GM19452 (cell line): ENCODE measurements around the gene PBX1.

ENCODE experiments used
- ATAC-seq: cut with Tn5 transposase; IDR thresholded peaks from one replicate; pipeline ENCODE4 v1.9.1; 2021; ENCODE audit not compliant: unreplicated experiment

Gene PBX1

GRCh38 chr1:164745736-164746135 is 186.8 kb downstream of the PBX1 start:
- no peak for ATAC-seq

- ATAC-seq: no peak
Measured at GRCh38 chr1:164746632-164747031, 187.6 kb downstream of the PBX1 start.

DNA sequence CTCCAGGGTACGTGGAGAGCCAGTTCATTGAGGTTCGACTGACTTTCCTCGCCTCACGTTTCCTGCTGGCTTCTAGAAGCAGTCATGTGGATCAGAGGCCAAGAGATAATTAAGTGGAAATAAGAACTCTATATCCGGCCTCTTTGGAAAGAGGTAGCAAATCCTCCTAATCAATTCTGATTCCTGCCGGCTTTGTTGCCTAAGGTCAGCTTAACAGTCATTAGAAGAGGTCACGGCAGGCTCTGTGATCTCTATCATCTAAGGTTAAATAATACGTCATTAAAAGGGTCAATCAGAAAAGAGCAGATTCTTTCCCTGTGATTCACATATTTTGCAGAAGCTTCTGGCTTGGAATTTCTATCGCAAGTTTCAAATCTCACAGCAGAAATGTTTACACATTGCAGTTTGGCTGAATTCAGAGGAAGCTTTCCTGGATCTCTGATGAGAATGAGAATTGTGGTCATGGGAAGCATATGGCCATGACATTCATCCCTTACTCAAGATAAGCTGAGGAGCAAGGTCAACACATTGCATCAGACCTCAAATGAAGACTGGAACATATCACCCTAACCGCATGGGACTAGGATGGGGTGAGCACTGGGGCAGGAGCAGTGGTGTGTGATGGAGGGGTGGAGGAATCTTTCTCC is 189.4 kb downstream of the PBX1 start:
- ATAC-seq: no peak

DNA sequence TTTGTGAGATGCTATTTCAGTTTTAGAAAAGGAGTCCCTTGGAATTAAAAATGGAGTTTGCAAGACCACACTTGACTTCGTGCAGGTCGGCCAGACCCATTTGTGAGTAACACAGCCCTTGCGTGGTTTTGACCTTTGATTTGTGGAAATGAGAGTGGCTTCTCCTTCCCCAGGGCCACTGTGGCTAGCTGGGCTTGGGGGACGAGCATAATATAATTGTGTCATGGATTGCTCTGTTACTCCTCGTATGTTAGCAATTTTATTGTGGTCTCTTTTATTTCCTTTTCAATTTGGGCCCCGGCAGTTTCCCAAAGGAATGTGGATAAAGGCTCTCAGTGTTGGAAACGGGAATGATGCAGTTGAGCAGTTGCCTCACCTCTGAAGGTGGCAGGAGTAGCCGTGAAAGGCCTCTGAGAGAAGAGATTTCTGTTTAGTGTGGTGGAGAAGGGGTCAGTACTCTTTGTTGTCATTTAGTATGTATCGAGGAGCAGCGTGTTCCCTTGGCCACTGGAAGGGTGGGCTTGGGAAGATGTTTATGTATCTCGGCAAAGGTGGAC is 194.6 kb downstream of the PBX1 start:
- ATAC-seq: no peak

DNA sequence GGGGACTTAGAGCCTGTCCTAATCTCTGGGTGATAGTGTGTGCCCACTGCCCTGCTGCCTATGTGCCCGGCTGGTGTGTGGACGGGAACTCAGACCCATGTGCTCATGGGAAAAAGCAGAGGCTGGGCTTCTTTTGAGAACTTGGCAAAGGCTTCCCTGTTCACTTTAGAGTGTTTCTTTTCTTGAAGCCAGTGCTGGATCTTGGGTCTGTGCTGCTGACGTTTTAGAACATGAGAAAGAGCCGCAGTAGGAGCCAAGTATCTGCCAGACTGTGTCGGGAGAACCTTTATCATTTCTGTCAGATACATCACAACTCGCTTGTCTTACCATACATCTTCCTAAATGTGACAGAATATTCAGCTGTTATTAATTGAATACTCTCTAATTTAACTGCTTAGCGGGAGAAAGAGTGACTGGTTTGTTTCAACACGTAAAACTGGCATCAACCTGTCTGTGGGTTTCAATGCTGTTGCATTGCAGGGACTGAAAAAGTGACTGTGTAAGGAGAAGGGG is 195.2 kb downstream of the PBX1 start:
- ATAC-seq: no peak

- no peak for ATAC-seq
Measured at GRCh38 chr1:164755690-164756089, 196.7 kb downstream of the PBX1 start.

DNA sequence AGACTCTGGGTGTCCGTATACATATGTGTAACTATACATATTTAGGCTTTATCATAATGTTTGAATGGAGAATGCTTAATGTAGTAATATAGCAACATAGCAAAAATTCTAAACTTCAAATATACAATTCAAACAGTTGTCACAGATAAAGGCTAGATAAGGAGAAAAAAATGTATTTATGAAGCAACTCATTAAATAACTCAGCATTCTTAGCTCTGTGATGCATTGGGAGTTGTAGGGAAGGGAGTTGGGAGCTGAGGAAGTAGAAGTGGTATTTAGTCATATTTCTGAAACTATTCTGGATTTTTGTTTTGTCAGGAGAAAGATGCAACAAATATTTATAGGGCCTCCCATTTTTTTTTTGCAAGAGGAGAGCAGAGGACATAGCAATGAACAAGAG is 197.8 kb downstream of the PBX1 start:
- no peak for ATAC-seq

- no peak for ATAC-seq
Measured at GRCh38 chr1:164757625-164758024, 198.6 kb downstream of the PBX1 start.

DNA sequence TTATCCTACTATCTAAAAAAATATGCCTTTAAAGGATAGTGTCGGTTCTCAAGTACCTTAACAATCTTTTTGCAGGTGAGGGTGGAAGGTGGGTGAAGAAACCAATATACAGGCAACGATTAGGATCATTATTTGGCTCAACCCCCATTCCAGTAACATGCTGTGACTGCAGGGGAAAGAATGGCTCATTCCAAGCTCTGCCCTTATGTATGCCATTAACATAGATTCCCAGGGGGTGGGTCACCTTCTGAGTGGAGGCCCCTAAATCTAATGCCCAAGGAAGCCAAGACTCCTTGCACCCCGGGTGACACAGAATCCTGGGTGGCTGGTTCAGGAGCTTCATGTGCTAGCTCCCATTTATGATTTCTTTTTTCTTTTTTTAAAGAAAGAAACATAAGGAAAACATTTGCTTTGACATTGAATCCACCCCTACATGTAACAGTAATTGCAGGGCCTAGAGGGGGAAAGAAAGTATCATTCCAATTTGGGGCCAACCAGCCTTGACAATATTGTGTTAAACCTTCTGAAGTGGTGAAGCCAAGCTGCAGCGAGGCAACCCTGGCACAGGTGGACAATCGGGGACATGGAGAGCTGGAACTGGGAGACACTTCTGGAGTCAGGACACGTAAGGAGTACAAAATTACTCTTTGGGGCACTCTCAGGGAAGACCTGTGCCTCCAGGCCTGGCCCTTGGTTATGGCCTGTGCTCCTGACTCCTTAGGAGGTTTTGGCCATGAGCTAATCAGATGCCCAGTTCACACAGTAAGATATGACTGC is 200.3 kb downstream of the PBX1 start:
- ATAC-seq: no peak

- no peak for ATAC-seq
Measured at GRCh38 chr1:164759979-164760469, 201.0 kb downstream of the PBX1 start.

GRCh38 chr1:164760569-164760968 is 201.6 kb downstream of the PBX1 start:
- ATAC-seq: no peak

DNA sequence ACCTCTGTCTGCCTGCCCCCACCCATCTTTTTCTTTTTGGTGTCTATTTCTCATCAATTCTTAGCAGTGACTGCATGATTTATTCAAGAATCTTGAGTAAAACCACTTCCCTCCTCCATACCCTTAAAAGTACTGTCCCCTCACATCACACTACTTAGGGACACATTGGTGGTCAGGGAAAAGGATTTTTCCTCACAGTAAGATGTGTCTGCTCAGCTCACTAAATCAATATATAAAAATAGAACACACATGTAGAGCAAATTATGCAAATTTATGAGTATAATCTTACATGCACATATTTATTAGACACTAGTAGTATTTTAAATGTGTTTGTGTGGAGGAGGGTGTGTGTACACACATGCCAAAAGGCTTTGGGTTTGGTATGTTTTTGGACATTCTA is 202.0 kb downstream of the PBX1 start:
- no peak for ATAC-seq

DNA sequence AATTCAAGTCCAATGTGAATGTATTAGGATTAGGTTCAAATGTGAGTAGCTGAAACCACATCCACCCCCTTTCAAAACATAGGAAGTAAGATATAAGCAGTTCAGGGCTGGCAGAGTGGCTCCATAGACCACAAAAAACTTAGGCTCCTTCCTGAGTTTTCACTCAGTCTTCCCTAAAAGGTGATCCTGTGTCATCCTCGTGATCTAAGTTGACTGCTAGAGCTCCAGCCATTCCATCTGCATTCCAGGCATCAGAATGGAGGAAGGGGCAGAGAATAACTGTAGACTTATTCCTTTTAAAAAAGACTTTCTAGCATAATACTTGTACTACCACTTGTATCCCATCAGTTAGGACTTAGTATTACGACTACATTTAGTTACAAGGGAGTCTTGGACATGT is 204.1 kb downstream of the PBX1 start:
- no peak for ATAC-seq

DNA sequence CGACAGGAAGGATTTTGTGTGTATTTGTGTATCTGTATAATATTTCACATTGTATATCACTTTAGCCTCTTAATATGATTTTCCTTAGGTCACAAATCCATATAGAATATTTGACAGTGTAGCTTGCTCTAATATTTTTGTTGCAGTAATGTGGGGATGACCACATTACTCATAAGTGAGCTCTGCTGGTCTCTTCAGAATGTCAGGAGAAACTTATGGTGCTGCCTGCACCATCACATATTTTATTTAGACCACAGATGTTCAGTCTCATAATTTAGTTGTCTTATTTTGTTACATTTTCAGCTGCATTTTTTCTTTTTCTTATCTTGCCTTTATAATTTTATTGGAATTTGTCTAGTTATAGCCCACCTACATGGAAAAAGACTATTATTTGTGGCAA is 205.3 kb downstream of the PBX1 start:
- no peak for ATAC-seq

DNA sequence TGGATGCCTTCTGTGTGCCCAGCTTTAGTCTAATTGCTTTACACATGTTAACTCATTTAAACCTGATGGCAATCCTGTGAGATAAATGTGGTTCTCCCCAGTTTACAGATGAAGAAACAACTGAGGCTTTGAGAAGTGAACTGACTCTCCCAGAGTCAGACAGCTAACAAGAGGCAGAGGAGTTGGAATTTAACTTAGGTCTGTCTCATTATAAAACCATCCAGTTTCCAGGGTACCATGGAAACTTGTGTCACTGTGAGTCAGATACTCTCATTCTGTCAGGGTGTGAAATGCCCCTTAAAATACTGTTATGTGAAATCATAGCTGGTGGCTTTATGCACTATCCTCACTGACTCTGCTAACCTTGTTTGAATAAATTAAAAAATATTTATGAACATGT is 206.6 kb downstream of the PBX1 start:
- no peak for ATAC-seq

DNA sequence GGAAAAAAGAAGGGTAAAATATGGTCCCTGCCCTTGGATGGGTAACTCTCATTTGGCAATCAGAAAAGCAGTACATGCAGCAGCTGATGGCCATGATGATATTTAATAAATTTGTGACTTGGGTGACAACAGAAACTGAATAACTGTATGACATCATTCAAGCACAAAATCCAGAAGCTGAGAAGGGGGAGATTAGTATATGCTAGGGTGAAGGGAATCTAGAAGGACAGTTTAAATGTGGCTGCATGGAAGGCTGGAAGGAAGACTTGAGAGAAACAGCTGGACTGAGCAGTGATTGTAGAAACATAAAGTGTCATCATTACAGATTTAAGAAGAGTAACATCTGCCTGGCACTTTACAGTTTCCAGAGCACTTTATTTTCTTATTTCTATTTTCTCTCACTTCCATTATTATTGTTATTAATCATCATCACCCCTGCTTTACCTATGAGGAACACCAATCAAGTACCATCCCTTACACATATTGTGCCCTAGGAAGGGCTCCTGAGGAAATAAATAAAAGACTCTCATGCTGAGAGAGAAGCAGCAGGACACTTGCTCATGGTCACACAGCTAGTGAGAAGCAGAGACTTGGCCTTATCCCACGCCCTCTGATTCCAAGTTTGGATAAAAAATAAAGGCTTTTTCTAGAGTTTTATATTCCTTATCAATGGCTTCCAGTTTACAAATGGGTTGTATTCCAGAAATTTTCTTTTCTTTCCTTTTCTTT is 207.2 kb downstream of the PBX1 start:
- ATAC-seq: no peak

DNA sequence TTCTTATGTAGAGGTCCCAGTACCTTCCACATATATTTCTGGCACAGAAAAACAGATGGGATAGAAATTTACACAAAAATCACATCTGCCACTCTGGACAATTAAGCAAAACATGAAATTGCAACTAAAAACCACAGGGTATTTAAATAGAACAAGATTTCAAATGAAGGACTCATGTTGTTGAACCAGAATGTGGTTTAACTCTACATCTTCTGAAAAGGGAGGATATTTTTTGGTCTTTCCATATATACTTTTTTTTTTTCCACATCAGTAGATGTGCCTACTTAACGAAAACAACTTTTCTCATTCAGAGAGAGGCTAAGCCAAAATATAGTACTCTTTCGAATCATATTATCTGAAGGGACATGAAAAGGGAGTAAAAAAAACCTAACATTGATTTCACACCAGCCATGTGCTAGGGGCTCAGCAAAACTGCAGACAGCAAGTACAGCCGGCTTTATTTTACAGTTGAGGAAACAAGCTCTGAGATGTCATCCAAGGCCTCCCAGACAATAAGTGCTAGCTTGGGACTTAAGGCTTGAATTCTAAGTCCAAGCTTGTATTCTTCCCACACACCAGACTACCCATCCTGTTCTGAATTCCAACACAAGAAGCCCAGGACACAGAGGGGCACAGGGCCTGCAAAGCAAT is 208.9 kb downstream of the PBX1 start:
- no peak for ATAC-seq

DNA sequence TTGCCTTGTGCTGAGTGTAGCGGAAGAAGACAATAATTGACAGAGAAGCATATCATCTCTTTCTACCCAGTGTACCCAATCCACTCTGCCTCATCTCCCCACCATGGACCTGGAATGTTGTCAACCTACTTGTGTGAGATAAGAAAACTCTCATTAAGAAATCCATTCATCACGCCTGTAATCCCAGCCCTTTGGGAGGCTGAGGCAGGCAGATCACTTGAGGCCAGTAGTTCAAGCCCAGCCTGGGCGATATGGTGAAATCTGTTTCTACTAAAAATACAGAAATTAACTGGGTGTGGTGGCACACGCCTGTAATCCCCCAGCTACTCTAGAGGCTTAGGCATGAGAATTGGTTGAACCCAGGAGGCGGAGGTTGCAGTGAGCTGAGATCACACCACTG is 209.6 kb downstream of the PBX1 start:
- ATAC-seq: no peak

DNA sequence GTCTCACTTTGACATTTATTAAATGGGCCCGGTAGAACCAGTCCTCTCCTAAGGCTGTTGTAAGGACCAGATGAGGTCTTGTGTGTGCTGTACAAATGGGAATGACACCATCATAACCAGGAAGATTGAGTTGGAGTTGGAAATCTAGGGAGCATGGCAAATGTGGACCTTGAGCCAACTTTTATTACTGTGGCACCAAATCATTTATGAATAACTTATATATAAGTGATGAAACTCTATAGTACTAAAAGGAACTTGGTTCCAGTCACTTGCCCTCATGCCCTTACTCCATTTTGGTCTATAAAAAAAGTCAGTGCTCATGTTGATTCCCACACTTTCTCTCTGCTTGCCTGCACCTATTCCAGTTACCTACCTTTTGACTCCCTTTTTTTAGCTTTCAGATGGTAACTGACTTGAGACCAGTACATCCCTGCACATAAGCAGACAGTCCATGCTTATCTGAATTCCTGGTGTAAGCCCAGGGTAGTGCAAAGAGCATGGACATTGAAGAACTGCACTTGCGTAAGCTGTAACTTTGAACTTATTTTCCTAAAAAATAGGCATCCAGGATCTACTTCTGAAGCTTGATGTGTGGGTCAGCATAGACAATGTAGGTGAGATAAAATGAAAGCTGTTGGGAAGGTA is 210.6 kb downstream of the PBX1 start:
- ATAC-seq: no peak

- no peak for ATAC-seq
Measured at GRCh38 chr1:164770131-164770529, 211.1 kb downstream of the PBX1 start.
